BE2C (cell line): Measurements from ENCODE around the gene TMEM255B.

ENCODE experiments used
- DNase-seq: peaks from one replicate; pipeline ENCODE4 v3.0.0-alpha.2; 2020
- H3K27me3 ChIP-seq: fragments of 250-450 bp; sonication (Bioruptor Pico); 2 replicates; pipeline ENCODE4 v1.5.1; 2020; ENCODE audit warnings: mild to moderate bottlenecking
- H3K36me3 ChIP-seq: fragments of 250-450 bp; sonication (Bioruptor Pico); 2 replicates; pipeline ENCODE4 v1.5.1; 2020; ENCODE audit warnings: mild to moderate bottlenecking
- H3K4me1 ChIP-seq: fragments of 250-450 bp; sonication (Bioruptor Pico); 2 replicates; pipeline ENCODE4 v1.5.1; 2020
- H3K4me3 ChIP-seq: 2 replicates; pipeline ENCODE4 v1.5.1; 2011; ENCODE audit warnings: low read depth, low read length
- H3K9me3 ChIP-seq: fragments of 250-450 bp; sonication (Bioruptor Pico); 2 replicates; pipeline ENCODE4 v1.5.1; 2020
- TF ChIP-seq, protein P1 (sequence below): IDR thresholded peaks from 2 replicates; pipeline ENCODE4 v1.5.1; 2012; ENCODE audit warnings: mild to moderate bottlenecking, low read depth, low read length

The TMEM255B gene

DNA sequence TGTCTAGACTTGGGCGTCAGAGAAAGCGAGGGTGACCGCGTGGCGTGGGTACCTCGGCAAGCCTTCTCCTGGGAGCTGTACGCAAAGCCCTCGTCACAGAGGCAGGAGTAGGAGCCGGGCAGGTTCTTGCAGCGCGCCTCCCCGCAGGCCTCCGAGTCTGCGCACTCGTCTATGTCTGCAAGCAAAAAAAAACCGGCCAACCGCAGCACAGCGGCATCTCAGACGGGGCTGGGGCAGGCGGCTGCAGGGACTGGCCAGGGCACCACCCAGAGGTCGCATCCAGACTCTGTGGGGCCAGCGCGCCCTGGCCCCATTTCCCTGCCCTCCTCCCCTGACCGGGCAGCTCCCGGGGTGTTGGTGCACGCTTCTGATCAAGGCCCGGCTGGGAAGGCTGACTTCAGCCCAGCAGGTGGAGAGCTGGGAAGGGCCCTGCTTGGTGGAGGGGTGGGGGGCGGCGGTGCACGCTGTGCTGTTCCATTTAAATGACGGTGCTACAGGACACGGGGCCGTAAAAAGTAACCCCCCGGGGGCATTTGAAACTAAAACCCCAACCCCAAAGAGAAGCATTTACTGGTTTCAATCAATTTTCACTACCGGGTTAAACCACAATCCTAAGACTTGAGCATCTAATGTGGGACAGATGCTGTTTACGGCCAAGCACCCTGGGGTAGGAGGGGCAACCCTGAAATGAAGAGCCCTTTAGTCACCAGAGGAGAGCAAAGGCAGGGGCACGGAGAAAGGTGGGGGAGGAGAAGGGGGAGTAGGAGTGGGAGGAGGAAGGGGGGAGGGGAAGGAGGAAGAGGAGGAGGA, 76.6 kb downstream of the TMEM255B start:
- no peak for DNase-seq
- no peaks in the 10 kb centered on the region for H3K9me3 ChIP-seq
- TF ChIP-seq, protein P1, sequence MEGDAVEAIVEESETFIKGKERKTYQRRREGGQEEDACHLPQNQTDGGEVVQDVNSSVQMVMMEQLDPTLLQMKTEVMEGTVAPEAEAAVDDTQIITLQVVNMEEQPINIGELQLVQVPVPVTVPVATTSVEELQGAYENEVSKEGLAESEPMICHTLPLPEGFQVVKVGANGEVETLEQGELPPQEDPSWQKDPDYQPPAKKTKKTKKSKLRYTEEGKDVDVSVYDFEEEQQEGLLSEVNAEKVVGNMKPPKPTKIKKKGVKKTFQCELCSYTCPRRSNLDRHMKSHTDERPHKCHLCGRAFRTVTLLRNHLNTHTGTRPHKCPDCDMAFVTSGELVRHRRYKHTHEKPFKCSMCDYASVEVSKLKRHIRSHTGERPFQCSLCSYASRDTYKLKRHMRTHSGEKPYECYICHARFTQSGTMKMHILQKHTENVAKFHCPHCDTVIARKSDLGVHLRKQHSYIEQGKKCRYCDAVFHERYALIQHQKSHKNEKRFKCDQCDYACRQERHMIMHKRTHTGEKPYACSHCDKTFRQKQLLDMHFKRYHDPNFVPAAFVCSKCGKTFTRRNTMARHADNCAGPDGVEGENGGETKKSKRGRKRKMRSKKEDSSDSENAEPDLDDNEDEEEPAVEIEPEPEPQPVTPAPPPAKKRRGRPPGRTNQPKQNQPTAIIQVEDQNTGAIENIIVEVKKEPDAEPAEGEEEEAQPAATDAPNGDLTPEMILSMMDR: no peak
- no peaks in the 10 kb centered on the region for H3K36me3 ChIP-seq
- peaks cover 15% of the 10 kb centered on the region for H3K4me1 ChIP-seq
- no peaks in the 10 kb centered on the region for H3K27me3 ChIP-seq
- no peak overlapping the region for H3K4me3 ChIP-seq

DNA sequence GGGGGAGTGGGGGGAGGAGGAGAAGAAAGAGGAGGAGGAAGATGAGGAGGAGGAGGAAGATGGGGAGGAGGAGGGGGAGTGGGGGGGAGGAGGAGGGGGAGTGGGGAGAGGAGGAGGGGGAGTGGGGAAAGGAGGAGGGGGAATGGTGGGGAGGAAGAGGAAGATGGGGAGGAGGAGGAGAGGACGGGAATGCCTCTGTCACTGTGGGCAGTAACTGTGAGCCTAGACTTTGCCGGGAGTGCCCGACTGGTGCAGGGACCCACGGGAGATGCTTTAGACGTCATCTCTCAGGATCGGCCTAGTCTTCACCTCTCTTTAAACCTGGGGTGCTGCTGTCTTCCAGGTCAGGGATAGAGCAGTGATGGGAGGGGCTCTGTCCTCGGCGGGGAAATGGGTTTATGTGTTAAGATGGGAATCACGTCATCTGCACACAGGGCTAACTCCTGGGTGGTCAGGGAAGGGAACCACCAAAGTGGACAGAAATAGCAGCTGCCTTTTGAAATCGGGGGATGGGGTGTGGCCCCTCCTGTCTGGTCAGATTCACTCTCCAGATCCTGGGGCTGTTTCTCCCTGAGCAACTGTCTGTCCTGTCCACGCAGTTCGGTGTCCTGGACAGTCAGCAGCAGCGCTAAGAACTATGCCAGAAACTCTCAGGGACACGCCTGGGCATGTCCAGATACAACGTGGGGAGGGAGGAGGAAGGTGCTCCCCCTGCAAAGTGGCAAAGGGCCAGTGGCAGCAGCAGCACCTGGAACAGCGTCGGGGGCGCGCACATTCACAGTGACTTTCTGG, 77.9 kb downstream of the TMEM255B start:
- Histone ChIP-seq H3K4me1 (peaks cover 15% of the 10 kb centered on the region), H3K36me3 (no peaks in the 10 kb centered on the region), H3K9me3 (no peaks in the 10 kb centered on the region), H3K27me3 (no peaks in the 10 kb centered on the region), H3K4me3 (no peak overlapping the region)
- TF ChIP-seq, protein P1: no peak
- DNase-seq: no peak

DNA sequence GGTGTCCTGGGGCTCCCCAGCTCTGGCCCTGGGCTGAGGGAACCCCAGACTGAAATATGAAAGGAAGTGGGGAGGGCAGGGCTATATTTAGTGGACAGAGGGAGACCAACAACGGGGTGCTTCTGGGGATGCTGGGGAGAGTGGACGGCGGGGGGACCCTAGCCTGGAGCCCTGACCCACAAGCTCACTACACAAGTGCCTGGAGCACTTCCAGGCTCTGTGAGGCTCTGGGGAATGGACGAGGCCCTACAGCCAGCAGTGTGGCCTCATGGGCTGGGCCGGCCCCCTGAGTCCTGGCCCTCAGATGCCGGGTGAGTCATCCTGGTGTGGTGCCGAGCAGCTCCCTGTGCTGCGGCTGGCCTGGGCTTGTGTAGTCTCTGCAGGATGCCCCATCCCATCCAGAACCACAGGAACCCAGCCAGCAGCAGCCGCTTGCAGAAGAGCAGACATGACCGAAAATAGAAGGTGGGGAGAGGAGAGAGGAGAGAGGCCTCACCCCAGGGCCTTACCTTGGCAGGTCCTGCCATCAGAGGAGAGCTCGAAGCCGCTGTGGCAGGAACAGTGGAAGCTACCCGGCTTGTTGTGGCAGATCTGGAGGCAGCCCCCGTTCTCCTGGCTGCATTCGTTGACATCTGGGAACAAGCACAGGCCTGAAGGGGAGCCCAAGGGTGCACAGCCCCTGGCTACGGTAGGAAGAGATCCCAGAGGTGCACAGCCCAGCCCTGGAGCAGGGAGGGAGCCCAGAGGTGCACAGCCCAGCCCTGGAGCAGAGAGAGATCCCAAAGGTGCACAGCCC, 78.7 kb downstream of the TMEM255B start:
- Histone ChIP-seq H3K4me1 (peaks cover 15% of the 10 kb centered on the region), H3K9me3 (no peaks in the 10 kb centered on the region)
- peak; percentile 90 for DNase-seq

DNA sequence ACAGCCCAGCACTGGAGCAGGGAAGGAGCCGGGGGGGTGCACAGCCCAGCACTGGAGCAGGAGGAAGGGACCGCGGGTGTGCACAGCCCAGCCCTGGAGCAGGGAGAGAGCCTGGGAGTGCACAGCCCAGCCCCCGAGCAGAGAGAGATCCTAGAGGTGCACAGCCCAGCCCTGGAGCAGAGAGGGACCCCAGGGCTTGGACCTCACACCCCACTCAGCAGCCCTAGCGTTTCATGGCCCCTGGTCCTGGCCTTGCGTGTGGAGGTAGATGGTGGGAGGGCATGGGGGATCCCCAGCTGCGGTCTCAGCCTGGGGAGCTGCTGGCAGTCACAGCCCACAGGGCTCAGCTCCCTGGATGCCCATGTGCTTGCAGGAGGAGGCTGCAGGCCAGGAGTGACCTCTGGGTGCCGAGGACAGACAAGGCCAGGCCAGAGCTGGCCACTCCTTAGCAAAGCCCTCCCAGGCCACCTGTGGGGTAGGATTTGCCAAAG, 79.7 kb downstream of the TMEM255B start:
- no peak for DNase-seq
- no peaks in the 10 kb centered on the region for H3K27me3 ChIP-seq
- no peaks in the 10 kb centered on the region for H3K36me3 ChIP-seq
- no peak overlapping the region for H3K4me3 ChIP-seq
- H3K9me3 ChIP-seq: no peaks in the 10 kb centered on the region
- TF ChIP-seq, protein P1: no peak
- H3K4me1 ChIP-seq: peaks cover 15% of the 10 kb centered on the region

More for the DNA sequence above, 78.7 kb downstream of the TMEM255B start:
- TF ChIP-seq, protein P1: no peak
- no peak overlapping the region for H3K4me3 ChIP-seq
- no peaks in the 10 kb centered on the region for H3K27me3 ChIP-seq
- no peaks in the 10 kb centered on the region for H3K36me3 ChIP-seq

DNA sequence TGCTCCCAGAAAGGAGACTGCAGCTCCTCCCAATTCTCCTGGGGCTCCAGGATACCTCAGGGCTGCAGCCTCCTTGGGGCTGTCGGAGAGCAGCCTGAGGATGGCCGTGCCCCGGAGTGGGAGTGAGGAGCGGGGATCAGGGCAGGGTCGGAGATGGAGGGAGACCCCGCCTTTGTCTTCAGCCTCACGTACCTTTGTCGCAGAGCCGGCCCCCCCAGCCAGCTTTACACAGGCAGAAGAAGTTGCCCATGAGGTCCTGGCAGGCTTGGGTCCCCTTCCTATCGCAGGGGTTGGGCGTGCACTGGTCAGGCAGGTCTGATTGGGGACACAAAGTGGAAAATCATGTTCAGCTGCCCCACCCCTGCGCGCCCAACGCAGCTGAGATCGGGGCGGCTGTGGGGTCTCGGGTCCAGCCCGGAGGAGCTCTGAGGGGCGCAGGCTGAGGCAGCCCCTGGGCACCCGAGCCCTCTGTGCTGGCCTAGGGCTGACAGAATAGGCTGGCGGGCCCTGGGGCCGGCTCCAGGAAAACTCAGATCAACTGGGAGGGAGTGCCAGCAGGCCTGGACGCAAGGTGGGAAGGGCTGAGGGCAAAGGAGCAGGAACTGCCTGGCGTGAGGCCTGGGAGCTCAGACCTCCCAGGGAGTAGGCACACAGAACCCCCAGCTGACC, 80.6 kb downstream of the TMEM255B start:
- DNase-seq: no peak
- Histone ChIP-seq H3K9me3 (no peaks in the 10 kb centered on the region), H3K27me3 (no peaks in the 10 kb centered on the region), H3K4me3 (no peak overlapping the region), H3K36me3 (no peaks in the 10 kb centered on the region), H3K4me1 (peaks cover 15% of the 10 kb centered on the region)
- TF ChIP-seq, protein P1: no peak
